Activated CD4-positive, alpha-beta T cell treated with anti-CD3 and anti-CD28 coated beads, Interleukin-2, amount 50 U/mL, for 48 hours (primary cell): ENCODE results near the gene FAM177B.
A peak's percentile ranks its signal among the peaks of the same experiment; 100 is the strongest.

ENCODE experiments used
- DNase-seq, 2 experiments: peaks; one replicate each; pipeline ENCODE4 v3.0.0-alpha.2; 2020

FAM177B gene

GRCh38 chr1:222736972-222737371, at the start of gene FAM177B:
Gene FAM177B (plus strand): TSS chr1:222737202. CDS start chr1:222746546, 9,344 bp downstream.
- DNase-seq = no peak

- no peak for DNase-seq
Measured at GRCh38 chr1:222691016-222691415, 46.0 kb upstream of the FAM177B start.

- no peak for DNase-seq
Measured at GRCh38 chr1:222694927-222695326, 42.1 kb upstream of the FAM177B start.

- DNase-seq = no peak
Measured at GRCh38 chr1:222696741-222697140, 40.3 kb upstream of the FAM177B start.

GRCh38 chr1:222697203-222697602, 39.8 kb upstream of the FAM177B start:
- no peak for DNase-seq

GRCh38 chr1:222697826-222698225, 39.2 kb upstream of the FAM177B start:
- no peak for DNase-seq

GRCh38 chr1:222702210-222702609, 34.8 kb upstream of the FAM177B start:
- DNase-seq = no peak

- no peak for DNase-seq
Measured at GRCh38 chr1:222704260-222704659, 32.7 kb upstream of the FAM177B start.

GRCh38 chr1:222706815-222707214, 30.2 kb upstream of the FAM177B start:
- DNase-seq = no peak

- no peak for DNase-seq
Measured at GRCh38 chr1:222709700-222710153, 27.3 kb upstream of the FAM177B start.

- peak; percentile 60 to 72 for DNase-seq
Measured at GRCh38 chr1:222711319-222712252, 25.4 kb upstream of the FAM177B start.

- DNase-seq = peak; percentile 97 to 98
Measured at GRCh38 chr1:222712253-222713090, 24.5 kb upstream of the FAM177B start, which contains the start of the genes AIDA and BROX. Gene AIDA (minus strand): TSS chr1:222712491. CDS start chr1:222712317, 174 bp downstream. Gene BROX (plus strand): TSS chr1:222712564. CDS start chr1:222715700, 3,136 bp downstream.

GRCh38 chr1:222713091-222713961, 23.7 kb upstream of the FAM177B start:
- DNase-seq = peak; percentile 87 to 90

GRCh38 chr1:222716393-222716792, 20.6 kb upstream of the FAM177B start:
- no peak for DNase-seq

GRCh38 chr1:222728746-222729145, 8.3 kb upstream of the FAM177B start:
- DNase-seq = no peak

GRCh38 chr1:222730866-222731265, 6.1 kb upstream of the FAM177B start:
- DNase-seq = no peak

GRCh38 chr1:222732216-222733159, 4.5 kb upstream of the FAM177B start:
- no peak for DNase-seq

GRCh38 chr1:222734740-222735139, 2.3 kb upstream of the FAM177B start:
- DNase-seq = no peak

- no peak for DNase-seq
Measured at GRCh38 chr1:222736470-222736869, 532 bp upstream of the FAM177B start.

GRCh38 chr1:222739465-222739864, 2.5 kb downstream of the FAM177B start:
- DNase-seq = no peak

GRCh38 chr1:222739929-222740328, 2.9 kb downstream of the FAM177B start:
- no peak for DNase-seq
